ENCODE results near the gene RTL10. TPM values are rescaled to one million over a fixed set of nuclear protein-coding genes. Genes with fewer than 3 reads are reported as not detected.

Gene RTL10
- total and polyA plus RNA-seq, 2 of the 8 experiments (the other 6 are each of a cell fraction or from before 2014, with no cell fraction given): 11.5 to 18.8 TPM

GRCh38 chr22:19866665-19867009, 12.0 kb upstream of the RTL10 start (continued):
- TF ChIP-seq GABPA (IDR thresholded peaks at IDR 0.05; ENCODE audit: borderline replicate concordance, insufficient read depth, low read length) (no peak), CBX5 (IDR thresholded peaks at IDR 0.05; ENCODE audit: low read depth, low read length) (no peak), CTBP2 (IDR thresholded peaks at IDR 0.05; ENCODE audit: borderline replicate concordance, insufficient read depth, insufficient read length, low read length) (no peak), PHF8 (conservative IDR thresholded peaks at IDR 0.05; ENCODE audit: low read depth, low read length) (no peak), HDAC6 (IDR thresholded peaks at IDR 0.05; ENCODE audit: low read depth, low read length) (no peak)
